MCF 10A (cell line): ENCODE measurements around the gene RAPGEF3. TPM values are rescaled to one million over a fixed set of nuclear protein-coding genes. Genes with fewer than 3 reads are reported as not detected.

Source experiments
- BruUV-seq: library from RNA; stranded (reverse); fragments of 400-500 nt; replicated peaks from 2 replicates; lab custom pipeline; 2021; lab: Mats Ljungman, UMichigan
- CTCF ChIA-PET: fragments of 300-600 bp; sonication (Branson Sonifier 250); formaldehyde crosslinking; extraction: SDS; loops from one replicate; lab custom pipeline; 2021; ENCODE audit warnings: antibody characterized with exemption, inconsistent platforms; lab: Yijun Ruan, JAX
- POLR2A ChIA-PET: fragments of 300-600, 350-650 bp; sonication (Branson Sonifier 250); formaldehyde crosslinking; extraction: SDS; loops from one replicate; lab custom pipeline; 2020; ENCODE audit warnings: antibody characterized with exemption, inconsistent platforms; lab: Yijun Ruan, JAX
- DNase-seq: peaks from one replicate; pipeline ENCODE4 v3.0.0-alpha.2; 2018; ENCODE audit not compliant: unreplicated experiment
- H3K27ac Mint-ChIP-seq: one replicate; pipeline ENCODE4 v1.8.0; 2022; ENCODE audit warnings: mild to moderate bottlenecking, low read depth, mixed read lengths; ENCODE audit not compliant: unreplicated experiment
- H3K27me3 Mint-ChIP-seq: one replicate; pipeline ENCODE4 v1.8.0; 2022; ENCODE audit warnings: mixed read lengths; ENCODE audit not compliant: insufficient read depth, unreplicated experiment
- H3K36me3 Mint-ChIP-seq: one replicate; pipeline ENCODE4 v1.8.0; 2022; ENCODE audit warnings: mild to moderate bottlenecking, moderate library complexity, mixed read lengths; ENCODE audit not compliant: insufficient read depth, unreplicated experiment
- H3K4me1 Mint-ChIP-seq: one replicate; pipeline ENCODE4 v1.8.0; 2022; ENCODE audit warnings: mixed read lengths; ENCODE audit not compliant: insufficient read depth, unreplicated experiment
- H3K4me3 Mint-ChIP-seq: one replicate; pipeline ENCODE4 v1.8.0; 2022; ENCODE audit warnings: mild to moderate bottlenecking, moderate library complexity, mixed read lengths; ENCODE audit not compliant: unreplicated experiment
- H3K9me3 Mint-ChIP-seq: one replicate; pipeline ENCODE4 v1.8.0; 2022; ENCODE audit warnings: mixed read lengths; ENCODE audit not compliant: unreplicated experiment
- CTCF ChIP-seq: fragments of 200-600 bp; IDR thresholded peaks from one replicate; pipeline ENCODE4 v1.8.0; 2022; ENCODE audit warnings: antibody characterized with exemption, mild to moderate bottlenecking; ENCODE audit not compliant: unreplicated experiment
- intact Hi-C: fragments of 100-400 bp; cut with micrococcal nuclease; formaldehyde crosslinking; loops from 2 replicates; pipeline ENCODE4 v1.14.1; 2022
- total RNA-seq: library from RNA; stranded (reverse); gene quantifications from 2 replicates; pipeline ENCODE4 v1.2.3, GENCODE V29; 2022

Gene RAPGEF3
- total RNA-seq, 1 experiment from 2014 or later, result 1.4 TPM

DNA sequence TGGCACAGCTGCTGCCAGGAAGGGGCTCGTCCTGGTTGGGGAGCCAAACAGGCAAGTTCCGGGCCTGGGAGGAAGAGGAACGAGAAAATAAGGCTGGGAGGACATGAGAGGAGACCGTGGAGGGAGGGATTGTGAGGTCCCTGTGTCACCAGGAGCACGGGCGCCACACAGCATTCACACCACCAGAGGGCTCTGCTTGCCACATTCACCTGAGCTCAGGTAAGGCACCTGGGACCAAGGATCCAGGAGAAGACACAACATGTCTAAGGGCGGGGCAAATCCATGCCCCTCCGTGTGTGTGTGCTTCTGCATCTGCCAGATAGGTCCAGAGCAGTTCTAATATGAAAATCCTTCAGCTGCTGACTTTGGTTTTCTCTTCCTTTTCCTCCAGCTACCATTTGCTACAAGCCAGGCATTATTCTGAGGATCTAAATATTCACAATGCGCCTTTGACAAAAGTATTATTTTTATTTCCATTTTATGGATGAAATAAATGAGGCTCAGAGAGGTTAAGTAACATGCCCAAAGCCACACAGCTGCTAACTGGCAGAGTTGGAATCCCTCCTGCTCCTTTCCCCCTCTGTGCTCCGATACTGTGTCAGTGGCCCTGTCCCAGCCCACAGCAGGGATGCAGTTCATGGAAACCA lies 14.6 kb downstream of the RAPGEF3 start:
- intact Hi-C loops, result no loop called here
- POLR2A ChIA-PET, result interaction anchor here (0.6 to 4.9 kb wide), 15 partner anchors 10 to 95 kb away, joined by 3 to 38 read pairs (median 5); partner anchors contain the start of genes HDAC7, RAPGEF3 and SLC48A1
- Mint-ChIP-seq H3K4me3 (no peak overlapping the region), H3K36me3 (no peaks in the 10 kb centered on the region), H3K27ac (no peak overlapping the region), H3K9me3 (no peaks in the 10 kb centered on the region), H3K4me1 (peaks cover 6% of the 10 kb centered on the region), H3K27me3 (peaks cover 17% of the 10 kb centered on the region)
- BruUV-seq, result no TSS peak
- DNase-seq, result peak; percentile 79
- peak; percentile 67 for TF ChIP-seq CTCF
- CTCF ChIA-PET, result interaction anchor here (0.6 to 7.8 kb wide), 26 partner anchors 8 to 1276 kb away, joined by 3 to 843 read pairs (median 6); partner anchors contain the start of genes ENDOU, HDAC7, RAPGEF3 and SLC48A1

GRCh38 chr12:47743311-47743860 lies 15.3 kb downstream of the RAPGEF3 start:
- Mint-ChIP-seq H3K4me3 (no peak overlapping the region), H3K27me3 (peaks cover 17% of the 10 kb centered on the region), H3K9me3 (no peaks in the 10 kb centered on the region), H3K27ac (no peak overlapping the region), H3K36me3 (no peaks in the 10 kb centered on the region), H3K4me1 (peaks cover 6% of the 10 kb centered on the region)
- intact Hi-C loops, result no loop called here
- TF ChIP-seq CTCF, result no peak
- no TSS peak for BruUV-seq
- ChIA-PET CTCF (interaction anchor here (0.7 to 7.8 kb wide), 38 partner anchors 14 to 711 kb away, joined by 3 to 843 read pairs (median 6); partner anchors contain the start of genes ENDOU, HDAC7, RAPGEF3 and SLC48A1), POLR2A (interaction anchor here (0.9 to 4.9 kb wide), 11 partner anchors 8 to 95 kb away, joined by 3 to 38 read pairs (median 6); partner anchors contain the start of genes HDAC7 and SLC48A1)
- no peak for DNase-seq

DNA sequence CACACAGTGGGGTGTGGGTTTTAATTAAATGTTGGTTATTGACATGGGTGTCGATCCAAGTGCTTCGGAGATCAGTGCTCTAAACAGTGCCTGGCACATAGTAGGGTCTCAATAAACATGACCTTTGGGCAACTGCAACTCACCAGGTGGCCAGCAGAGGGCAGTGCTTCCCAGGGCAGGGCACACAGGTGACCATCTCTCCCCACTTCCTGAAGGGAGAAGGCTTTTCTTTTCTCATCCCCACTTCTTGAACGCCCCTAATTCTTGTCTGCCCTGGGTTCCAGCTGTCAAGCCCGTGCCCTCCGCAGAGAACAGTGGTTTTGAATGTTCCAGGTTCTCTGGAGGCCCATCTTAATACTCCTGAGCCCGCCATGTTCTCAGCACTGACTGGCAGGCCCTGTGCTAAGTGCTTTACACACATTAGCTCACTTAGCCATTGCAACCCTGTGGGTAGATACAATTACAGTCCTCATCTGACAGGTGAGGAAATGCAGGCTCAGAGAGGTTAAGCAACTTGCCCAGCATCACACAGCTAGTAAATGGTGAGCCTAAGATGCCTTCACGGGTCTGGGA lies 16.3 kb downstream of the RAPGEF3 start:
- CTCF ChIA-PET, result interaction anchor here (0.6 to 7.8 kb wide), 51 partner anchors 14 to 1217 kb away, joined by 3 to 843 read pairs (median 4); partner anchors contain the start of genes ENDOU, HDAC7, RAPGEF3 and SLC48A1
- Mint-ChIP-seq H3K36me3 (no peaks in the 10 kb centered on the region), H3K4me1 (peaks cover 9% of the 10 kb centered on the region), H3K9me3 (no peaks in the 10 kb centered on the region), H3K4me3 (no peak overlapping the region), H3K27me3 (peaks cover 17% of the 10 kb centered on the region), H3K27ac (no peak overlapping the region)
- peak; percentile 99 for TF ChIP-seq CTCF
- intact Hi-C loops, result loop anchor here (1.0 kb wide), 5 partner anchors 17 to 95 kb away; no protein-coding TSS in a partner anchor
- DNase-seq, result peak; percentile 64
- no TSS peak for BruUV-seq
- POLR2A ChIA-PET, result interaction anchor here (0.6 to 4.9 kb wide), 12 partner anchors 9 to 97 kb away, joined by 3 to 38 read pairs (median 4); partner anchors contain the start of genes RPAP3 and SLC48A1
